Vagina (tissue), 2 donors: ENCODE data around the gene FAM107B. TPM values are rescaled to one million over a fixed set of nuclear protein-coding genes. Genes with fewer than 3 reads are reported as not detected.
"Not testable (repeated sequence)": the region's sequence is repeated elsewhere in the genome, so short reads cannot be mapped to it uniquely, and the experiment has no call there.

ENCODE experiments used
- DNase-seq, 2 donors: peaks; one replicate each; pipeline ENCODE4 v3.0.0-alpha.2; 2017; ENCODE audit errors: extremely low spot score in 2 of 2
- H3K27ac ChIP-seq: fragments of 200-600 bp; sonication (generic); one replicate; pipeline ENCODE4 v1.5.1; 2019
- H3K27me3 ChIP-seq: fragments of 200-600 bp; sonication (generic); one replicate; pipeline ENCODE4 v1.5.1; 2019
- H3K36me3 ChIP-seq, 2 donors: fragments of 200-600 bp; sonication (generic); one replicate each; pipeline ENCODE4 v1.5.1; 2017 to 2019
- H3K4me1 ChIP-seq: fragments of 200-600 bp; sonication (generic); one replicate; pipeline ENCODE4 v1.5.1; 2019
- H3K4me3 ChIP-seq, 2 donors: fragments of 200-600 bp; sonication (generic); 1 replicate in 1 of 2; 2 replicates in 1 of 2; pipeline ENCODE4 v1.5.1; 2016 to 2019
- H3K9me3 ChIP-seq: fragments of 200-600 bp; sonication (generic); one replicate; pipeline ENCODE4 v1.5.1; 2019
- CTCF ChIP-seq, 3 experiments: fragments of 450-650 bp in 2 of 3; fragments of 200-600 bp in 1 of 3; sonication (generic) in 1 of 3; IDR thresholded peaks; one replicate each; pipeline ENCODE4 v1.5.1; 2017 to 2019; ENCODE audit warnings: antibody characterized with exemption in 3 of 3, mild to moderate bottlenecking in 2 of 3, moderate library complexity in 2 of 3
- POLR2A ChIP-seq, 2 donors: fragments of 450-650 bp; IDR thresholded peaks; one replicate each; pipeline ENCODE4 v1.6.1; 2017; ENCODE audit warnings: antibody characterized with exemption in 2 of 2, mild to moderate bottlenecking in 2 of 2, moderate library complexity in 2 of 2
- POLR2AphosphoS5 ChIP-seq, 2 donors: sonication (generic); formaldehyde crosslinking; IDR thresholded peaks; one replicate each; pipeline ENCODE4 v1.9.0; 2017; ENCODE audit warnings: antibody characterized with exemption in 2 of 2, mild to moderate bottlenecking in 2 of 2, low read depth in 1 of 2; ENCODE audit not compliant: insufficient read depth in 1 of 2
- intact Hi-C: fragments of 100-400 bp; cut with DNase I; formaldehyde crosslinking; loops from one replicate; pipeline ENCODE4 v1.15.1; 2023
- total RNA-seq: library from RNA; depleted of rRNA; stranded (reverse); fragments of >200 nt; gene quantifications from one replicate; pipeline ENCODE4 v1.2.3, GENCODE V29; 2016

The FAM107B gene
- total RNA-seq, 1 donor from 2014 or later, result 33.4 TPM

- intact Hi-C loops, result no loop called here
- no peak for DNase-seq
- no peak overlapping the region for H3K4me3 ChIP-seq
- H3K27me3 ChIP-seq, result no peaks in the 10 kb centered on the region
- no peaks in the 10 kb centered on the region for H3K4me1 ChIP-seq
- TF ChIP-seq POLR2A (IDR thresholded peaks at IDR 0.05) (no peak), POLR2AphosphoS5 (IDR thresholded peaks at IDR 0.05; ENCODE audit: insufficient read depth in 1 of 2, low read depth in 1 of 2) (no peak), CTCF (IDR thresholded peaks at IDR 0.05) (no peak)
- H3K27ac ChIP-seq, result no peak overlapping the region
- no peaks in the 10 kb centered on the region for H3K9me3 ChIP-seq
- H3K36me3 ChIP-seq, result no peaks in the 10 kb centered on the region
Measured at GRCh38 chr10:14712991-14713424, 61.7 kb downstream of the FAM107B start.

GRCh38 chr10:14709344-14709743 is 65.4 kb downstream of the FAM107B start:
- intact Hi-C loops, result not testable (repeated sequence)

GRCh38 chr10:14707481-14707880 is 67.2 kb downstream of the FAM107B start:
- Histone ChIP-seq H3K4me3 (no peak overlapping the region), H3K36me3 (no peaks in the 10 kb centered on the region), H3K4me1 (no peaks in the 10 kb centered on the region), H3K27ac (no peak overlapping the region), H3K27me3 (no peaks in the 10 kb centered on the region), H3K9me3 (no peaks in the 10 kb centered on the region)
- no peak for DNase-seq
- TF ChIP-seq POLR2A (IDR thresholded peaks at IDR 0.05) (no peak), CTCF (IDR thresholded peaks at IDR 0.05) (no peak), POLR2AphosphoS5 (IDR thresholded peaks at IDR 0.05; ENCODE audit: insufficient read depth in 1 of 2, low read depth in 1 of 2) (no peak)
- intact Hi-C loops, result no loop called here

More at GRCh38 chr10:14709344-14709743, 65.4 kb downstream of the FAM107B start:
- H3K27ac ChIP-seq, H3K36me3 ChIP-seq, DNase-seq, H3K4me3 ChIP-seq, H3K27me3 ChIP-seq, H3K9me3 ChIP-seq, H3K4me1 ChIP-seq: not testable (repeated sequence)

GRCh38 chr10:14705548-14706230 is 69.0 kb downstream of the FAM107B start:
- Histone ChIP-seq H3K27ac (no peak overlapping the region), H3K4me3 (no peak overlapping the region), H3K27me3 (no peaks in the 10 kb centered on the region), H3K36me3 (no peaks in the 10 kb centered on the region), H3K4me1 (no peaks in the 10 kb centered on the region), H3K9me3 (no peaks in the 10 kb centered on the region)
- intact Hi-C loops, result no loop called here
- no peak for TF ChIP-seq CTCF (IDR thresholded peaks at IDR 0.05)
- TF ChIP-seq POLR2AphosphoS5 (IDR thresholded peaks at IDR 0.05; ENCODE audit: insufficient read depth in 1 of 2, low read depth in 1 of 2), result no peak
- DNase-seq, result no peak

- Histone ChIP-seq H3K4me1 (no peaks in the 10 kb centered on the region), H3K9me3 (no peaks in the 10 kb centered on the region), H3K36me3 (no peaks in the 10 kb centered on the region), H3K4me3 (no peak overlapping the region), H3K27me3 (no peaks in the 10 kb centered on the region), H3K27ac (no peak overlapping the region)
- intact Hi-C loops, result no loop called here
- no peak for DNase-seq
- TF ChIP-seq CTCF (IDR thresholded peaks at IDR 0.05) (no peak), POLR2A (IDR thresholded peaks at IDR 0.05) (no peak), POLR2AphosphoS5 (IDR thresholded peaks at IDR 0.05; ENCODE audit: insufficient read depth in 1 of 2, low read depth in 1 of 2) (no peak)
Measured at GRCh38 chr10:14703631-14704001, 71.1 kb downstream of the FAM107B start.
